OCI-LY3 (cell line): ENCODE results near the gene GPC3.

ENCODE experiments used
- H2AFZ ChIP-seq: fragments of 200-600, 300-600 bp; shearing (Covaris generic); 2 replicates; pipeline ENCODE4 v1.6.0; 2014; ENCODE audit warnings: antibody characterized with exemption, low read depth, low read length
- H3K27ac ChIP-seq: fragments of 200-600, 300-600 bp; sonication (generic); 2 replicates; pipeline ENCODE4 v1.5.1; 2014; ENCODE audit warnings: mild to moderate bottlenecking, low read length, moderate library complexity, mixed read lengths
- H3K27me3 ChIP-seq: fragments of 200-600, 300-600 bp; sonication (generic); 2 replicates; pipeline ENCODE4 v1.6.1; 2014; ENCODE audit warnings: low read depth, low read length, mixed read lengths
- H3K36me3 ChIP-seq: fragments of 200-600, 300-600 bp; sonication (generic); replicated peaks from 2 replicates; pipeline ENCODE3; 2014; ENCODE audit warnings: low read depth, low read length, mixed read lengths
- H3K4me1 ChIP-seq: fragments of 300-600, 200-600 bp; sonication (generic); 2 replicates; pipeline ENCODE4 v1.6.1; 2014; ENCODE audit warnings: low read length, mixed read lengths
- H3K4me2 ChIP-seq: fragments of 200-600, 300-600 bp; sonication (generic); 2 replicates; pipeline ENCODE4 v1.6.1; 2014; ENCODE audit warnings: low read length, mixed read lengths
- H3K4me3 ChIP-seq: fragments of 300-600, 200-600 bp; sonication (generic); 2 replicates; pipeline ENCODE4 v1.5.1; 2014; ENCODE audit warnings: antibody characterized with exemption, mild to moderate bottlenecking, low read length, moderate library complexity
- H3K79me2 ChIP-seq: fragments of 300-600, 200-600 bp; shearing (Covaris generic); 2 replicates; pipeline ENCODE4 v1.6.1; 2014; ENCODE audit warnings: mild to moderate bottlenecking, low read length, mixed read lengths
- H3K9ac ChIP-seq: fragments of 300-600, 200-600 bp; shearing (Covaris generic); 2 replicates; pipeline ENCODE4 v1.6.0; 2014; ENCODE audit warnings: mild to moderate bottlenecking, low read length, moderate library complexity
- H3K9me3 ChIP-seq: fragments of 200-600, 300-600 bp; shearing (Covaris generic); 2 replicates; pipeline ENCODE4 v1.6.1; 2014; ENCODE audit warnings: low read length, mixed read lengths; ENCODE audit not compliant: insufficient read depth
- H4K20me1 ChIP-seq: fragments of 200-600, 300-600 bp; sonication (generic); 2 replicates; pipeline ENCODE4 v1.6.1; 2016; ENCODE audit warnings: low read length, mixed read lengths; ENCODE audit not compliant: insufficient read depth
- CTCF ChIP-seq: fragments of 200-600, 300-600 bp; sonication (generic); IDR thresholded peaks from 2 replicates; pipeline ENCODE4 v1.5.1; 2014; ENCODE audit warnings: antibody characterized with exemption, low read length, low read depth
- EZH2phosphoT487 ChIP-seq: fragments of 200-600 bp; shearing (Covaris generic); IDR thresholded peaks from 2 replicates; pipeline ENCODE4 v1.6.1; 2018; ENCODE audit warnings: antibody characterized with exemption, mixed run types, low read depth

GPC3 gene

DNA sequence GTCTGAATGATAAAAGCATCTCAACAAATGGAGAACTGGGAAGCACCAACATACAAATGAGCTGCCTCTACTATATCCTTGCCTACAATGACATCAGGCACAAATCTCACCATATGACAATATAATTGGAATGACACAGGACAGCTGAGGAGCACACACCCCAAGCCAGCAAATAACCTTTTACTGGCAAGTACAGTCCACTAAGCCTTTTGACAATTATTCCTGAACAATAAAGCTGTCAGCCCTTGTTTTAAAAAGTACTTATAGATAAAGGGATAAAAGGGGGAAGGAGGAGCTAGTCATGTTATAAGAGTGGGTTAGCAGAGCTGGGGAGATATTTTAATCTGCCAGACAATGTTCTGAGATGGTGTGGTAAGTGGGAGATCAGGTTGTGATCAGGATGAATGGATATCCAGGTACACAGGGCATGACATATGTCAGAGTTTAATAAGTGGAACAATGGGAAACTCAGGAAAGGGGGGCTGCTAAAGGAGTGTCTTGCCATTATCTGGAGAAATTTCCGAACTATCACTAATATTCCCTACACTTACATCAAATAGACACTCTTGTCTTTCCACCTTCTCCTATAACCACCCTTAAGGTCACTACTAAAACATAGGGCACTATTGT, 127.6 kb downstream of the GPC3 start:
- TF ChIP-seq EZH2phosphoT487 (no peak), CTCF (no peak)
- no peaks in the 10 kb centered on the region for H3K79me2 ChIP-seq
- H3K4me1 ChIP-seq = no peaks in the 10 kb centered on the region
- no peak overlapping the region for H3K27ac ChIP-seq
- no peaks in the 10 kb centered on the region for H4K20me1 ChIP-seq
- H3K27me3 ChIP-seq = no peaks in the 10 kb centered on the region
- H3K36me3 ChIP-seq = no peaks in the 10 kb centered on the region
- no peak overlapping the region for H3K4me2 ChIP-seq
- H3K9me3 ChIP-seq = no peaks in the 10 kb centered on the region
- H2AFZ ChIP-seq = no peak overlapping the region
- H3K9ac ChIP-seq = no peak overlapping the region
- H3K4me3 ChIP-seq = no peak overlapping the region

- TF ChIP-seq CTCF = no peak
- no peaks in the 10 kb centered on the region for H3K4me1 ChIP-seq
Measured at GRCh38 chrX:133856819-133857218, 128.6 kb downstream of the GPC3 start.

DNA sequence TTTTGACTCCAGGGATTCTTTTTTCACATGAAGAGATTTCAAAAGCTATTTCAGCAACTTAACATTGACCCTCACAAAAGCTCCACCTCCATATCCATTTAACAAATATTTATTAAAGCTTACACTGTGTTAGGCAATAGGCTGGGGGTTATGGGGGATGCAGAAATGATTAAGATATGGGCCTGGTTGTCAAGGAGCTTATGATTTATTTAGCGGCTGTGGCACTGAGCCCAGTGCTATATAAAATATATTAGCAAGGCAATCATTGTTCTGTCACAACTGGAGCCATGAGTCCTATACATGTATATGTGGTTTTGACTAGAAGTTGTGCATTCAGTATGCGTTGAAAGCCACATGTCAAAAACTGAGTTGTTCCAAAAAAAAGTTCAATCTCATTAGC, 131.1 kb downstream of the GPC3 start:
- no peak overlapping the region for H3K4me3 ChIP-seq
- H3K27me3 ChIP-seq = no peaks in the 10 kb centered on the region
- no peak for TF ChIP-seq EZH2phosphoT487
- no peak for TF ChIP-seq CTCF
- H4K20me1 ChIP-seq = no peaks in the 10 kb centered on the region
- H3K4me1 ChIP-seq = 0 out of 2 replicates have a peak, but pooled peaks cover 3% of the 10 kb centered on the region
- H2AFZ ChIP-seq = no peak overlapping the region
- no peaks in the 10 kb centered on the region for H3K36me3 ChIP-seq
- H3K4me2 ChIP-seq = no peak overlapping the region
- no peaks in the 10 kb centered on the region for H3K79me2 ChIP-seq
- H3K9me3 ChIP-seq = no peaks in the 10 kb centered on the region
- H3K27ac ChIP-seq = no peak overlapping the region
- no peak overlapping the region for H3K9ac ChIP-seq

More at GRCh38 chrX:133856819-133857218, 128.6 kb downstream of the GPC3 start:
- Histone ChIP-seq H3K9ac (no peak overlapping the region), H3K27me3 (no peaks in the 10 kb centered on the region), H2AFZ (no peak overlapping the region), H3K4me3 (no peak overlapping the region), H3K4me2 (no peak overlapping the region), H4K20me1 (no peaks in the 10 kb centered on the region), H3K27ac (no peak overlapping the region), H3K9me3 (no peaks in the 10 kb centered on the region), H3K36me3 (no peaks in the 10 kb centered on the region), H3K79me2 (no peaks in the 10 kb centered on the region)

- Histone ChIP-seq H3K36me3 (no peaks in the 10 kb centered on the region), H3K4me3 (no peak overlapping the region), H3K27ac (no peak overlapping the region), H4K20me1 (no peaks in the 10 kb centered on the region), H3K4me1 (peaks cover 8% of the 10 kb centered on the region), H2AFZ (no peak overlapping the region), H3K4me2 (no peak overlapping the region), H3K9me3 (no peaks in the 10 kb centered on the region), H3K79me2 (no peaks in the 10 kb centered on the region), H3K27me3 (no peaks in the 10 kb centered on the region), H3K9ac (no peak overlapping the region)
- TF ChIP-seq CTCF (no peak), EZH2phosphoT487 (no peak)
Measured at GRCh38 chrX:133852837-133853356, 132.5 kb downstream of the GPC3 start.
